Measurements from ENCODE around the gene CPNE2.

Gene CPNE2

DNA sequence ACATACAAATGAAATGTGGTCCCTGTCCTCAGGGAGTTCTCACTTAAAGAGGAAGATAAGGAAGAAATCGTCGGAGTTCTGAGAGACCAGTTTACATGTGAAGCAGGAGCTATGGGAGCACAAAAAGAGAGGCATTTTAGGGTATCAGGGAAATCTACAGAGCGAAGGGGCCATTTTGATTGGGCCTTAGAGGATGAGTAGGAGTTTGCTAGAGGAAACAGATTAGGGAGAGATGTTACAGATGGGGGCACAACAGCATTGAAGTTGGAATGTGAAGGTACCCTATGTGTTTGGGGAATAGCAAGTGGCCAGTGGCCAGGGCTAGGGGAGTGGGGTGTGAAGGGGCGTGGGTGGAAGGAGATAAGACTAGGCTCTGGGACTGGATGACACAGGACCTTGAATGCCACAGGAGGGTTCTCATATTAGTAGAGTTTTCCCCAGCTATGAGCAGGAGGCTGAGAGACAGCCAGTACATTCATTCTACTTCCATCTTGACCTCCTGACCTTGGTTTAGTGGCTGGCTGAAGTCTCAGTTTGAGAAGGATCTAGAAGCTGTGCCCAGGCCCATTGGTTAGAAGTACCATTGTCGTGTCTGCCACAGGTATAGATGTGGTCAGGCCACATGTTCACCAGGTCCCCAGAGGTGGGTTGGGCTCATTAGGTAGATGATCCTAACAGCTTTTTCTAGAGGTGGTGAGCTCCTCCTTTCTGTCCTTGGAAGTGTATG lies 34.8 kb downstream of the CPNE2 start:
- no peak for DNase-seq

DNA sequence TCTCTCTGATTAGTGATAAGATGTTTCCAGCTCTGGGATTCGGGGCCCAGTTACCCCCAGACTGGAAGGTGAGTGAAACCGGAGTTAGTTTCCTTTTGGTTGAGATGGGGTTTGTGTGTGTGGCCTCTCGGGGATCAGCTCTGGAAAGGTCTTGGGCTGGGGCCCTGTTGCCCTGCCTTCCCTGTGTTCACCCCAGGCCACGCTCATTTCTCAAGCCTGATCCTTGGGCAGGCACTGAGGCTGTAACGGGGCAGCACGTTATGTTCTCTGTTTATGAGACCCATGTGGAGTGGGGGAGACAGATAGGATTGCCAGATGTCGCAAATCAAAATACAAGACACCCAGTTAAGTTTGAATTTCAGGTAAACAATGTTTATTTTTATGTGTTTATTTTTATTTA lies 35.5 kb downstream of the CPNE2 start:
- no peak for DNase-seq

DNA sequence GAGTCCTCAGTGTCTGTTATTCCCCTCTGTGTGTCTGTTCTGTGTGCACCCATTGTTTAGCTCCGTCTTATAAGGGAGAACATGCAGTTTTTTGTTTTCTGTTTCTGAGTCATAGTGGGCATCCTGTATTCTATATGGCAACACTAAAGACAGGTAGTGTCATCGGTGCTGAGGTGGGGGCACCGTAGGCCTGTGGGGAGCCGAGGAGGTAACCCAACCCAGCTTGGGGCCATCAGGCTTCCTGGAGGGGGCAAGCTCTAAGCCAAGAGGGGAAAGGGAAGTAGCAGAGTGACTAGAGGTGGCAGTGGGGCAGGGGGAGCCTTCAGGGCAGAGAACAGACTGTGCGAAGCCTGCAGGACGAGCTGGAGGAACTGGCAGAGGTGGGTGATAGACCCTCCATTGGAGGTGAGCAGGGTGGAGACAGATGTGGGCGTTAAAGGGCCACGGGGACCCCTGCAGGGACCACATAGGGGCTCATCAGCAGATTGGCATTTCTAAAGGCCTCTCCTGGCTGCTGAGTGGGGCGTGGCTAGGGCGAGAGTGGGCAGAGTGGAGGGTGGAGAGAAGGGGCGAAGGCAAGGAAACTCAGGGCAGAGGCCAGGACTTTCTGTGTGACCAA lies 36.5 kb downstream of the CPNE2 start:
- DNase-seq, result no peak

DNA sequence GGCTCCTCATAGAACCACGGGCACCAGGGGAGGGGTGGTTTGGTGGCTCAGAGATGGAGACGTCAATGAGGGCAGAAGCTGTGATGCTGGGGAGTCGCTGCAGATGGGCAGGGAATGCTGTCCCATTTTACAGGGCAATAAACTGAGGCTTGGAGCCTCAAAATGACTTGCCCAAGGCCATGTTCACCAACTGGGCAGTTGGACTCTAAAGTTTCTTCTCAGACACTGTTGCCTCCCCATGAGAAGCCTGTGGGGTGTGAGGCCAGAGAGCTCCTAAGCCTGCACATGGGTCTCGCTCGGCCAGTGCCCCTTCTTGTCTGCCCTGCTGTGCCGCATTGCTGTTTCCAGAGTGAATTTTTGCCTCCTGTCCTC lies 38.6 kb downstream of the CPNE2 start:
- no peak for DNase-seq

DNA sequence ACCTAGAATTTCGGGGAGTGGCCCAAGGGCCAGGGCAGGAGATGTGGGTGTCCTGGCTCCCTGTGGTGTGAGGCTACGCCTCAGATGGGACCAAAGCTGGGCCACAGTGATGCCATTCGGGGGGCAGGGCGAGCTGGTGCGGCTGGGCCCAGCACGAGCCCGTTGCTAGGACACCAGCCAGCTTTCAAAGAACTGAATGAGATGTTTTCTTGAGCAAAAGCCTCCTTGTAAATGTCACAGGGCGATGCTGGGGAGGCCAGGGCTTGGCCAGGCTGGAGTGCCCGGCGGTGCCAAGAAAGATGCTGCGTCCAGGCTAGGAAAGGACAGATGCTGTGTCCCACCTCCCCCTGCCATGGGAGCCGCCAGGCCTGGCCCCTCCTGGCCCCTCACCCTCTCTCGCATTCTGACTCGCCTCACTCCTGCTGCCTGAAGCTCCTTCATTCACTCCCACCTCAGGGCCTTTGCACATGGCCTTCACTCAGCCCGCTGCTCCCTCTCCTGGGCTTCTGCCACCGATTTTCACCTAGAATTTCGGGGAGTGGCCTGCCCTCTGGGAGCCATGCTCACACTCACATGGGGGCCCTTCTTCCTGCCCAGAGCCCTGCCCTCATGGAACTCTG lies 39.1 kb downstream of the CPNE2 start:
- no peak for DNase-seq

DNA sequence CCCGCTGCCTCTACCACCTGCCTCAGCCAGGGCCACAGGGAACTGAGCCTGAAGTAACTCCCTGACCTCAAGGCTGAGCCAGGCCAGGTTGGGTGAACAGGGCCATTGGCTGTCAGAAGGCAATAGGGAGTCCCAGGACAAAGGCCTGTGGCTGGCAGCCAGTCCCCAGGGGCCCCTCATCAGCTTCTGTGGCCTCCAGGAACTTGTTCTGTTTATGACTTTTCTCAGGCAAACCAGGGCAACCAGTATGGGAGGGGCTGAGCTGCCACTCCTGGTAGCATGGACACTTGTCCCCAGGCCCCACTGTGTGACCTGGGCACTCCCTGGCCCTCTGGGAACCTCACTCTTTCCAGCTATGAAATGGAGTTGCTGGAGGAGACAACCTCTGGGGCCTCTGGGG lies 40.1 kb downstream of the CPNE2 start:
- DNase-seq, result no peak

DNA sequence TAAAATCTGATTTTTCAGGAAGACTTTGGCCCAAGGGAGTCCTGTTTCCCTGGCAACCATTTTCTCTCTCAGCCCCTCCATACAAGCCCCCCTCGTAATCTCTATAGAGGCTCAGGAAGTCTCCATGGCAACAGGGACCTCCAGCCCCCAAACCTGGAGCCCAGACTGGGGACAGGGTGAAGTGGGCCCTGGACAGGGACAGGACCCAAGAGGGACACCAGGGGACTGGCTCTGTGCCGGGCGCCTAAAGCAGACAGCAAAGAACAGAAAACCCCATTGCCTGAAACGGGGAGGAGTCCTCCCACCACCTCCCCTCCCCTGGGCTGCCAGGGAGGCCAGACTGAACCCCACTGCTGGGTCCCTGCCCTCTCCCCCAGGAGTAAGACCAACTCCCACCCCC lies 40.6 kb downstream of the CPNE2 start:
- no peak for DNase-seq

DNA sequence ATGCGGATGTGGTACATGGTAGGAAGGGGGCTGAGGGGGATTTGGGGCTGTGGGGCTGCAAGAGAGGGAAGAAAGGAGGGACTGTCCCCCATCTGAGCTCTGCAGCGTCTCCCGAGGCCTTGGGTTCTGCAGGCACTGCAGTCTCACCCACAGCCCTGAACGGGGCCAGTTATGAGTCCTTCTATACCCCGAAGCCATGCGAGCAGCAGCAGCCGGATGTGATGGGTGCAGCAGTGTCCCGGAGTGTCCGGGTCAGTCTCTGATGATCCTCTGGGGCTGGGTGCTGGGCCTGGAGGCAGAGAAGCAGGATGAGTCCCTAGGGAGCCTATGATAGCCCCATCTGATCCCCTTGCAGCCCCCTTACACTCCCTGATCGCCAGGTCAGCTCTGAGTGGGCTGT lies 41.5 kb downstream of the CPNE2 start:
- no peak for DNase-seq

DNA sequence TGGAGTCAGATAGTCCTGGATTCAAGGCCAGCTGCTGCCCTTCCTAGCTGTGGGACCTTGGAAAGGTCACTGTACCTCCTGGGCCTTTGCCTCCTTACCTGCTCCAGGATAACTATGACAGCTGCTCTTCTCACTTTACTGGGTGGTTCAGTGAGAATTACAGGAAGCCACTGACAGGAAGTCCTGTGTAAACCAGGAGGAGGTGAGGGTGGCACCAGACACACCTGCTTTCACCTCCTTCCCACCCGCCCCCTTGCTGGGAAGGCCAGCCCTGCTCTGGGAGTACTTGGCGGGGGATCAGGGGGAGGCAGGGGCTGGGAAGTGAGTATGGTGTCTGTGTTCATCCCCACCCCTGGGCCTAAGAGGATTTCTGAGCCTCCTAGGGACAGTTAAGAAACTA lies 42.6 kb downstream of the CPNE2 start:
- DNase-seq, result no peak

DNA sequence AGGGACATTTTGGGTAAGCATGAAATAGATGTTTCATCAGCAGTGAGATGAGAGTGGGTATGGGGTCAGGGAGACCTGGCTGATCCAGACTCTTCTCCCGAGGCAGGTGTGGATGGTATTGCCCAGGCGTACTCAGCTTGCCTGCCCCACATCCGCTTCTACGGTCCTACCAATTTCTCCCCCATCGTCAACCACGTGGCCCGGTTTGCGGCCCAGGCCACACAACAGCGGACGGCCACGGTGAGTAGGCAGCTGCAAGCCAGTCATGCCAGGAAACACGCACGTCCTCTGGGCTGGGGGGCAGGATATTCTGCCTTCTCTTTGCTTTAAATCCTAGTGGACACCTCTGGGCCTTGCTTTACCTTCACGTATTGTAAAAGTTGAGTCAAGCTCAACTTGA lies 44.7 kb downstream of the CPNE2 start:
- no peak for DNase-seq

DNA sequence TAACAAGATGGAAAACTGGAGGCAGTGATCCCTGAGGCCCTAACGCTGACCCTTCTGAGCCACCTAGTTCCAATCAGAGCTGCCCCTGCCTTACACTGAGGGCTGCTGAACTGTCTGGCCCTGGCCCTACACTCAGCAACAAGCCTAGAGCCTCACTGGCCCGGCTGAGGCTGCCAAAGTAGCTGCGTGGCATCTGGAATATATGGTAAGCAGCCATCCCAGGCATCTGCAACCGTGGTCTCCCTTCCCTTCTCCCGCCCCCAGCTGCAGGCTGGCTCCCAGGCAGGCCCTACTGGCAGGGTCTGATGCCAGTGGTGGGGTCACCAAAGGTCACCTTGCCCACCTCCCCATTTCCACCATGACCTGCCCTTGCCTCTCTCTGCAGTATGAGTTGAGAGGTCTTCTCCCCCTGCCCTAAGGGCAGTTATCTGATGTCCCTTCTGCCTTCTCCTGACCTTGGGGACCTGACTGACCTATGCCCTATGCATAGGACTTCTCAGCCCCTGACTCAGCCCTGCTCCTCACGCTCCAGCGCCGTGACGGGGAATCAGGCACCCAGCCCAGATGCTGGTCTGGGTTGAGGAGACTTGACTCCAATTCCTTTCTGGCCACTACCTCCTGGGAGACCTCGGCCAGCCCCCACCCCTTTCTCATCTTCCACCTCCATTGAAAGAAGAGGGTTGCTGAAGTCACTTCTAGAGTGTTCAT lies 45.3 kb downstream of the CPNE2 start:
- no peak for DNase-seq

DNA sequence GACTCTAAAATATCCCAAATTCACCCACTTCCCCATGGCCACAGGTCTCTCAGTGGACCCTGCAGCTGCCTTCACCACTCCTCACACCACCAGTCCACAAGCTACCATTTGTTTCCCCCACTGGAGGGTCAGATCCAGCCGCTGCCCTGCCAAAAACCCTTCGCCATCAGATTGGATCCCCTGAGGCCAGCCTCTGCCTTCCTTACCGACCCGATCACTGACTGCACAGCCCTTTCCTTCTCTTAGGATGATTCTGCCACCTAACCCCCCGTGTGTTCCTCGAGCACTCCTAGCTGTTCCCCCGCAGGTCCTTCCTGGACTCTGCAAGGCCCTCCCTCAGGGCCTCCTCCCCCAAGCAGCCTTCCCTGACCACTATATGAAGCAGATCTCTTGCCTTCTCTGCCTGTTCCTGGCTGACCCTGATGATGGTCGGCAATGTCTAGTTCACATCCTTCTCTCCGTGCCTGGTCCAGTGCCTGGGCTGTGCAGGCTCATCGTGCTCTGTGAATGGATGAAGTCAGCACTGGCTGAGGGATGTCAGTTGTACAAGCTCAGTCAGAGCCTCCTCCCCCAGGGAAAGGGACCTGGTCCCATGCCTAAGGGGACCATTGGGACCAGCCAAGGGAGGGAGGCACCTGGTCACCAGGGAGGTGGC lies 46.0 kb downstream of the CPNE2 start:
- no peak for DNase-seq

DNA sequence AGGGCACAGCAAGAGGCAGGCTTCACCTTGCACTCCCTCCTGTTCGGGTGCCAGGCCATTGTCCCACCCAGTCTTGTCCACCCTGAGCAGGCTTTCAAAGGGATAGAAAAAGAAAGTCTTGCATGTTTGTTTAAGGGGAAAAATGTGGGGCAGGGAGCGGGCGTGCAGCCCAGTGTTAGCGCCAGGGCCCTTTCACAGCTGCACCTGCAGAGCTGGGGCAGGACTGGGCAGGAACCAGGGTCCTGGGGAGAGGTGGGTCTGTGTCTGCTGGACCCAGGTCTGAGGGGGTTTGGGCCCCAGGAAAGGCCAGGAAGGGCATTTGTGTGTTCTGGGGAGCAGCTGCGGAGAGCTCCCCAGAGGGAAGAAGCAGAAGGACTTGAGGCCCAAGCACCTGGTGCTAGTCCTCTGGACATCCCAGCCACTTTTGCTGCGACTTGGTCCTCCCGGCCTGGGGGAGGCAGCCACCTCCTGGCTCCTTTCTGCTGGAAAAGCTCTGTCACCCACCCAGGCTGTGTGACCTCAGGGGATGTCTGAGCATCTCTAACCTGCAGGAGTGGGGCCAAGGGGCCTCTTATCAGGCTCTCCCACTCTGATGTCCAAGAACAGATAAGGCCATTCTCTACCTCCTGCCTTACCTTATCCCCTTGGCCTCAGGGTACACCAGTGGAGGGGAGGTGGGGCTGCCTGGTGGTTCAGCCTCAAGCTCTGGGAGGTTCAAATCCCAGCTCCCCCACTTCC lies 48.7 kb downstream of the CPNE2 start:
- DNase-seq, result no peak

DNA sequence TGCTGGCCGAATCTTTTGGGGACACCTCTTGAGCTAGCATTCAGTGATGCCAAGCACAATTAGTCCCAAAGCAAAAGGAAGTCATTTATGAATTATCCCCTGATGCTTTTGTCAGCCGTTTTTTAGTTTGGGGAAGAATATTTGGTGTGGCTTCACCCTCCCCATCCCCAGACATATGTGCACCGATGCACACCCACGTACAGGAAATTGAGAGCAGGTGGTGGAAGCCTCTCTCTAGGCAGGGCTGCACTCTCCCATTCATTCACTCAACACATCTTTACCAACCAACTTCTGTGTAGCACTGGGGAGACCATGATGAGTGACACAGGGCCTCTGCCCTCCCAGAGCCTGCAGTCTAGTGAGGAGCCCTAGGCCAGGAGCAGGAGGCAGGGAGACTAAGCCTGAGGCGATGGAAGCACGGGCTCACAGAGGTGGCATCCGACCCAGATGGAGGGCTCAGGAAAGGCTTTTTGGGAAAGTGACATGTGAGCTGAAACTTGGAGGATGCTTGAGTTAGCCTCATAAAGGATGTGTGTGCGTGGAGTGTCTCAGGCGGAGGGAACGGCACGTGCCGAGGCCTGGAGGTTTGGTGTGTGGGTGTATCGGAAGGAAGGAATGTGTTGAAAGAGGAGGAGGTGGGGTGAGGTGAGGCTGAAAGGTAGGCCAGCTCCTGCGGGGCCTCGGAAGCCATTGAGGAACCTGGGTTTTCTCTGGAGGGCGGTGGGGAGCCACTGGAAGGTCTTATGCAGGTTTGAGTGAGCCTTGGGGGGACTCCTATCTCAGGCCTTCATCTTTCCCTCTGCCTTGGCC lies 49.6 kb downstream of the CPNE2 start:
- DNase-seq, result no peak

DNA sequence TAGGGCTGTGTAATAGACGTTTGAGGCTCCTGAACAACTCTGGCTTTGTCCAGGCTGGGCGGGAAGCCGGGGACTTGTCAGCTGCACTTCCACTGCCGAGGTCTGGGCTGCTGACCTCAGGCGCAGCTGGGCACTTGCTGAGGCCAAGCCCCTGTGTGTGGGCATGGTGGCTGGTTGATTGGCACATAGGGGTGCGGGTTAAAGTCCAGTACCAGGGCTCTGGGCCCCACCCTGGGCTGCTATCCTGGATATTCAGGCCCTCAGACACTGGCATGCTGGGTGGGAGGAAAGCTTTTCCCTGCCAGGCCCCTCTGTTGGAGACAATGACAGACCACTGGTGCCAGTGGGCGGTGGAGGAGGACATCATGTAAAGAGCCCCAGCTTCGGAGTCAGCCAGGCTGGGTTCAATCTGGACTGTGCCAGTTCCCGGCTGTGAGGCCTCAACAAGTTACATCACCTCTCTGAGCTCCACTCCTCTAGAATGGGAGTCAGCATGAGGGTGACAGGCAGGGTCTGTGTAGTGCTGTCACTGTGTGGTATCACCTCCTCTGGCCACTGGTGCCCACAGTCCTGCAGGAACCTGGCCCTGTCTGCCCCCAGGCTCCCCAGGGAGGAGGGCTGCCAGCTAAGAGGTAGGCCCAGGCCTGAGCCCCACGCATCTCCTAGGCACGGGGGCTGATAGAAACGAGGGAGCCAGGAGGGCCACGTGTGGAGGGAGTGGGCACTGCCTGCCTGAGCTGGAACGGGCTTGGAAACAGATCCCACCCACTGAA lies 51.0 kb downstream of the CPNE2 start:
- no peak for DNase-seq

DNA sequence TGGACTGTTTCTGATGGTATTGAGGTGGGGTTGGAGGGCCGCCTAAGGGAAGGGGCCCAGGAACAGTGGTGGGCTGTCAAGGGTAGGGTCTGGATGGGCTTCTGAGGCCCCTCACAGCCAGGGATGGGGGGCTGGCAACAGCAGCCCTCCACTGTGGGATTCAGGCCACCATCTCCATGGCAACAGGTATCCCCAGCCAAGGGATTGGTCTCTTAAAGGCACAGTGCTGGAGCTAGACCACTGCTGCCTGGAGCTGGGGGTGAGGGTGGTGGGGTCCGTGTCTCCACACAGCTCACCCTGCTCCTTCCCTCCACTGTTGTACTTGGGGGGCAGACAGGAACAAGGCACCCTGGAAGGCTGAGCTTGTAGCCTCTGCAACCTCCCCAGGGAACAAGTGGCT lies 51.6 kb downstream of the CPNE2 start:
- DNase-seq, result no peak

DNA sequence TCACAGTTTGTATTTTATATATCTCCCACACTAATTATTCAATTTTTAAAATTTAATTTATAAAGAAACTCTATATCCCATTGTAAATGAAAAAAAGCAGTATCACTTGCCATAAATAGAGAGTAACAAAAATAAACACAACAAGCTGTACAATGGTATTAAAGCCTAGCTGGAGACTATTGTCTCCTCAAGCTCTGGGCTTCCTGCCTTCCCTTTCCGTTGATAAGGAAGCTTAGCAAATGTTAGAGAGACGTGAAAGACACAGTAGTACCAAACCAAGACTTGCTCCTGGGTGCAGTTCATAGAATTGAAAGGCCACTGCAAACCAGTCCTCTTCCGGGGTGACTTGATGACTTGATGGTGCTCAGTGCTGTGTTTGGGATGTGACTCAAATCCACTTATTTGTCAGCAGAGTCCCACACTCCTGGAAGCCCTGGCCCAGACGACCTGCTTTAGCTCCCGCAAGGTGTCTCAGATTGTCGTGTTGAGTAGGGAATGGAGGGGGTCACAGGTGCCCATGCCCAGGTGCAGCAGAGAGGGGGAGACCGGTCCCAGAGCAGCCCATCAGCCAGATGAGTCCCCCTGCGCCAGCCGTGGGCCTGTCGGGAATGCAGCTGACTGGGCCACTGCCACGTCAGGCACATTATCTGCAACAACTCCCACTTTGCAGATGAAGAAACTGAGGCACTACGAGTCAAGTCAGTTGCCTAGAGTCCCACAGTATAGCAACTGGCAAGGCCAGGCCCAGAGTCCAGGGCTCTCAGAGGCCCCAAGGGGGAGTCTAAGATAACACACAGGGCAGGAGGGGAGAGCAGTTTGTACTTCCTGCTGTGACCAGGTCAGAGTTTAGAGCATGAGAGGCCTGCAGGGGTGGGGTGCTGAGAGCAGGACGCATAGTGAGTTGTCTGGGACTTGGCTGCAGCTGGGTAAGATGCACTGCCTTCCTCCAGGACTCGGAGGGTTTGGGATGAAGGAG lies 53.0 kb downstream of the CPNE2 start:
- DNase-seq, result no peak

DNA sequence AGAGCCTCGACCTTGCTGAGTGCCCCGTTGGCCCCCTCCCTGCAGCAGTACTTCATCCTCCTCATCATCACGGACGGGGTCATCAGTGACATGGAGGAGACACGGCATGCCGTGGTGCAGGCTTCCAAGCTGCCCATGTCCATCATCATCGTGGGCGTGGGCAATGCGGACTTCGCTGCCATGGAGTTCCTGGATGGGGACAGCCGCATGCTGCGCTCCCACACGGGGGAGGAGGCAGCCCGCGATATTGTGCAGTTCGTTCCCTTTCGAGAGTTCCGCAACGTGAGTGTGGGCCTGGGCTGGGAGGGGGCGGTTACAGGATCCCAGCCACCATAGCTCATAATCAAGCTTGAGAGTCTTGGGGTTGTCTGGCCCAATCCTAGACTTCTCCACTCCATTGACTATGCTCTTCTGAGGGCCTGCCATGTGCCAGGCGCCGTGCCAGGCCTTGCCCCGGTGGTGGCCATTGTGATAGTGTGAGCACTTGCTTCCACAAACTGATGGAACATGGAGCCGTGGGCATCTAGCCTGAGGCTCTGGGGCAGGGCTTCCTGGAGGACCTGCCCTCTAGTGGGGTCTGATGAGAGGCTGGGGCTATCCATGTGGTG lies 53.8 kb downstream of the CPNE2 start:
- no peak for DNase-seq

DNA sequence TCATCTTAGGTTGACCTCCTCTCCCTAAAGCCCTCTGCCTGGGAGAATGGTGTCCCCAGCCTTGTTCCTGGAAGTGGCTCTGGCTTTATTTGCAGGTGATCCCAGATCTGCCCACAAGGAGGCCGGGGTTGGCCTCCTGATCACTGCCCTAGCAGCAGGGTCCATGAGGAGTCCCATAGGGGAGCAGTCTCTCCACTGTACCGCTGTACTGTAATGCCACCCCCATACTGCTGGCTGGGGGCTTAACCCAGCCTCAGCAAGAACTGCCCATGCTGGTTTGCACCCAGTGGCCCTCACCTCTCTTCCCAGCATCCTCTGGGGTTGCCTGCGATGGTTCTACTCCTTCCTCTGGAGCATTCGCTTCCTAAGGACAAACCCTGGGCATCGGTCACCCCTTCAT lies 54.4 kb downstream of the CPNE2 start:
- DNase-seq, result no peak
